ENCODE results near the gene DGKI. TPM values are rescaled to one million over a fixed set of nuclear protein-coding genes. Genes with fewer than 3 reads are reported as not detected.

The DGKI gene
- total and polyA plus RNA-seq, 5 donors from 2014 or later, result not detected

- Mint-ChIP-seq H3K4me3 (no peak overlapping the region), H3K36me3 (no peaks in the 10 kb centered on the region), H3K4me1 (no peaks in the 10 kb centered on the region), H3K9me3 (peaks cover 0 to 6% (median 0%) of the 10 kb centered on the region in 7 donors), H3K27ac (no peak overlapping the region), H3K27me3 (no peaks in the 10 kb centered on the region)
- no peak overlapping the region for H3K4me3 ChIP-seq (ENCODE audit: low read depth, low read length)
- DNase-seq (no peak), ATAC-seq (ENCODE audit: low read depth in 2 of 2) (no peak)
- no peaks in the 10 kb centered on the region for H3K9me3 ChIP-seq (ENCODE audit: control insufficient read depth in 2 of 2, low read length in 2 of 2)
- no peak overlapping the region for H3K27ac ChIP-seq (ENCODE audit: insufficient read depth, low read length, poor library complexity, severe bottlenecking)
- H3K4me1 ChIP-seq (ENCODE audit: control insufficient read depth, insufficient read depth, low read length, poor library complexity, severe bottlenecking), result no peaks in the 10 kb centered on the region
- H3K36me3 ChIP-seq (ENCODE audit: control insufficient read depth, insufficient read depth, low read length), result no peaks in the 10 kb centered on the region
- no peaks in the 10 kb centered on the region for H3K27me3 ChIP-seq (ENCODE audit: control insufficient read depth, insufficient read depth, low read length)
Measured at GRCh38 chr7:137446025-137446424, 400.7 kb downstream of the DGKI start.

GRCh38 chr7:137445268-137445667, 401.5 kb downstream of the DGKI start:
- no peaks in the 10 kb centered on the region for H3K27me3 ChIP-seq (ENCODE audit: control insufficient read depth, insufficient read depth, low read length)
- ATAC-seq (ENCODE audit: low read depth in 2 of 2), result no peak
- DNase-seq, result no peak
- H3K4me1 ChIP-seq (ENCODE audit: control insufficient read depth, insufficient read depth, low read length, poor library complexity, severe bottlenecking), result no peaks in the 10 kb centered on the region
- H3K4me1 Mint-ChIP-seq, result no peaks in the 10 kb centered on the region
- peaks cover 0 to 6% (median 1%) of the 10 kb centered on the region in 7 donors for H3K9me3 Mint-ChIP-seq
- no peak overlapping the region for H3K4me3 Mint-ChIP-seq
- H3K27ac ChIP-seq (ENCODE audit: insufficient read depth, low read length, poor library complexity, severe bottlenecking), result no peak overlapping the region
- no peaks in the 10 kb centered on the region for H3K27me3 Mint-ChIP-seq
- H3K36me3 Mint-ChIP-seq, result no peaks in the 10 kb centered on the region
- H3K36me3 ChIP-seq (ENCODE audit: control insufficient read depth, insufficient read depth, low read length), result no peaks in the 10 kb centered on the region
- H3K27ac Mint-ChIP-seq, result no peak overlapping the region
- no peak overlapping the region for H3K4me3 ChIP-seq (ENCODE audit: low read depth, low read length)
- no peaks in the 10 kb centered on the region for H3K9me3 ChIP-seq (ENCODE audit: control insufficient read depth in 2 of 2, low read length in 2 of 2)

GRCh38 chr7:137443616-137444015, 403.2 kb downstream of the DGKI start:
- Mint-ChIP-seq H3K4me1 (no peaks in the 10 kb centered on the region), H3K27ac (no peak overlapping the region), H3K36me3 (no peaks in the 10 kb centered on the region), H3K9me3 (peaks cover 0 to 6% (median 1%) of the 10 kb centered on the region in 7 donors), H3K4me3 (no peak overlapping the region), H3K27me3 (no peaks in the 10 kb centered on the region)
- Histone ChIP-seq H3K27ac (ENCODE audit: insufficient read depth, low read length, poor library complexity, severe bottlenecking) (no peak overlapping the region), H3K4me3 (ENCODE audit: low read depth, low read length) (no peak overlapping the region), H3K27me3 (ENCODE audit: control insufficient read depth, insufficient read depth, low read length) (no peaks in the 10 kb centered on the region), H3K9me3 (ENCODE audit: control insufficient read depth in 2 of 2, low read length in 2 of 2) (no peaks in the 10 kb centered on the region), H3K36me3 (ENCODE audit: control insufficient read depth, insufficient read depth, low read length) (no peaks in the 10 kb centered on the region), H3K4me1 (ENCODE audit: control insufficient read depth, insufficient read depth, low read length, poor library complexity, severe bottlenecking) (no peaks in the 10 kb centered on the region)
- ATAC-seq (ENCODE audit: low read depth in 2 of 2) (no peak), DNase-seq (no peak)

- DNase-seq (no peak), ATAC-seq (ENCODE audit: low read depth in 2 of 2) (no peak)
- Histone ChIP-seq H3K4me3 (ENCODE audit: low read depth, low read length) (no peak overlapping the region), H3K27ac (ENCODE audit: insufficient read depth, low read length, poor library complexity, severe bottlenecking) (no peak overlapping the region), H3K27me3 (ENCODE audit: control insufficient read depth, insufficient read depth, low read length) (no peaks in the 10 kb centered on the region), H3K36me3 (ENCODE audit: control insufficient read depth, insufficient read depth, low read length) (no peaks in the 10 kb centered on the region), H3K9me3 (ENCODE audit: control insufficient read depth in 2 of 2, low read length in 2 of 2) (no peaks in the 10 kb centered on the region), H3K4me1 (ENCODE audit: control insufficient read depth, insufficient read depth, low read length, poor library complexity, severe bottlenecking) (no peaks in the 10 kb centered on the region)
- H3K4me3 Mint-ChIP-seq, result no peak overlapping the region
- H3K9me3 Mint-ChIP-seq, result peaks cover 0 to 6% (median 1%) of the 10 kb centered on the region in 7 donors
- H3K27ac Mint-ChIP-seq, result no peak overlapping the region
- H3K36me3 Mint-ChIP-seq, result no peaks in the 10 kb centered on the region
- no peaks in the 10 kb centered on the region for H3K27me3 Mint-ChIP-seq
- no peaks in the 10 kb centered on the region for H3K4me1 Mint-ChIP-seq
Measured at GRCh38 chr7:137441451-137441850, 405.3 kb downstream of the DGKI start.

- Mint-ChIP-seq H3K27ac (no peak overlapping the region), H3K36me3 (no peaks in the 10 kb centered on the region), H3K4me3 (no peak overlapping the region), H3K27me3 (no peaks in the 10 kb centered on the region), H3K4me1 (no peaks in the 10 kb centered on the region), H3K9me3 (peaks cover 0 to 6% (median 1%) of the 10 kb centered on the region in 7 donors)
- Histone ChIP-seq H3K4me1 (ENCODE audit: control insufficient read depth, insufficient read depth, low read length, poor library complexity, severe bottlenecking) (no peaks in the 10 kb centered on the region), H3K27ac (ENCODE audit: insufficient read depth, low read length, poor library complexity, severe bottlenecking) (no peak overlapping the region), H3K36me3 (ENCODE audit: control insufficient read depth, insufficient read depth, low read length) (no peaks in the 10 kb centered on the region), H3K9me3 (ENCODE audit: control insufficient read depth in 2 of 2, low read length in 2 of 2) (no peaks in the 10 kb centered on the region), H3K27me3 (ENCODE audit: control insufficient read depth, insufficient read depth, low read length) (no peaks in the 10 kb centered on the region), H3K4me3 (ENCODE audit: low read depth, low read length) (no peak overlapping the region)
- DNase-seq (no peak), ATAC-seq (ENCODE audit: low read depth in 2 of 2) (no peak)
Measured at GRCh38 chr7:137439829-137440825, 406.6 kb downstream of the DGKI start.

GRCh38 chr7:137434946-137435345, 411.8 kb downstream of the DGKI start:
- ATAC-seq (ENCODE audit: low read depth in 2 of 2) (no peak), DNase-seq (no peak)
- no peaks in the 10 kb centered on the region for H3K9me3 ChIP-seq (ENCODE audit: control insufficient read depth in 2 of 2, low read length in 2 of 2)
- no peaks in the 10 kb centered on the region for H3K27me3 ChIP-seq (ENCODE audit: control insufficient read depth, insufficient read depth, low read length)
- no peak overlapping the region for H3K4me3 ChIP-seq (ENCODE audit: low read depth, low read length)
- no peaks in the 10 kb centered on the region for H3K4me1 ChIP-seq (ENCODE audit: control insufficient read depth, insufficient read depth, low read length, poor library complexity, severe bottlenecking)
- no peak overlapping the region for H3K27ac ChIP-seq (ENCODE audit: insufficient read depth, low read length, poor library complexity, severe bottlenecking)
- H3K4me3 Mint-ChIP-seq, result no peak overlapping the region
- no peak overlapping the region for H3K27ac Mint-ChIP-seq
- H3K9me3 Mint-ChIP-seq, result peaks cover 0 to 3% (median 2%) of the 10 kb centered on the region in 7 donors
- no peaks in the 10 kb centered on the region for H3K27me3 Mint-ChIP-seq
- H3K4me1 Mint-ChIP-seq, result no peaks in the 10 kb centered on the region
- no peaks in the 10 kb centered on the region for H3K36me3 Mint-ChIP-seq
- no peaks in the 10 kb centered on the region for H3K36me3 ChIP-seq (ENCODE audit: control insufficient read depth, insufficient read depth, low read length)

GRCh38 chr7:137434530-137434929, 412.2 kb downstream of the DGKI start:
- Mint-ChIP-seq H3K27ac (no peak overlapping the region), H3K4me3 (no peak overlapping the region), H3K9me3 (peaks cover 0 to 3% (median 2%) of the 10 kb centered on the region in 7 donors), H3K27me3 (no peaks in the 10 kb centered on the region), H3K4me1 (no peaks in the 10 kb centered on the region), H3K36me3 (no peaks in the 10 kb centered on the region)
- no peak overlapping the region for H3K27ac ChIP-seq (ENCODE audit: insufficient read depth, low read length, poor library complexity, severe bottlenecking)
- no peak overlapping the region for H3K4me3 ChIP-seq (ENCODE audit: low read depth, low read length)
- ATAC-seq (ENCODE audit: low read depth in 2 of 2) (no peak), DNase-seq (no peak)
- H3K36me3 ChIP-seq (ENCODE audit: control insufficient read depth, insufficient read depth, low read length), result no peaks in the 10 kb centered on the region
- no peaks in the 10 kb centered on the region for H3K27me3 ChIP-seq (ENCODE audit: control insufficient read depth, insufficient read depth, low read length)
- no peaks in the 10 kb centered on the region for H3K4me1 ChIP-seq (ENCODE audit: control insufficient read depth, insufficient read depth, low read length, poor library complexity, severe bottlenecking)
- no peaks in the 10 kb centered on the region for H3K9me3 ChIP-seq (ENCODE audit: control insufficient read depth in 2 of 2, low read length in 2 of 2)

GRCh38 chr7:137423321-137423720, 423.5 kb downstream of the DGKI start:
- Histone ChIP-seq H3K27me3 (ENCODE audit: control insufficient read depth, insufficient read depth, low read length) (no peaks in the 10 kb centered on the region), H3K27ac (ENCODE audit: insufficient read depth, low read length, poor library complexity, severe bottlenecking) (no peak overlapping the region), H3K4me3 (ENCODE audit: low read depth, low read length) (no peak overlapping the region), H3K36me3 (ENCODE audit: control insufficient read depth, insufficient read depth, low read length) (no peaks in the 10 kb centered on the region), H3K4me1 (ENCODE audit: control insufficient read depth, insufficient read depth, low read length, poor library complexity, severe bottlenecking) (no peaks in the 10 kb centered on the region), H3K9me3 (ENCODE audit: control insufficient read depth in 2 of 2, low read length in 2 of 2) (no peaks in the 10 kb centered on the region)
- ATAC-seq (ENCODE audit: low read depth in 2 of 2) (no peak), DNase-seq (no peak)
- Mint-ChIP-seq H3K27ac (no peak overlapping the region), H3K4me3 (no peak overlapping the region), H3K27me3 (no peaks in the 10 kb centered on the region), H3K36me3 (no peaks in the 10 kb centered on the region), H3K4me1 (peaks cover 0 to 2% (median 0%) of the 10 kb centered on the region in 4 donors), H3K9me3 (peaks cover 0 to 7% (median 2%) of the 10 kb centered on the region in 7 donors)

Measured in CD4-positive, CD25-positive, alpha-beta regulatory T cell (primary cell).